Measurements from ENCODE around the gene TCERG1.
"Not testable (repeated sequence)": the region's sequence is repeated elsewhere in the genome, so short reads cannot be mapped to it uniquely, and the experiment has no call there.

The TCERG1 gene

GRCh38 chr5:146519554-146519953, 72.4 kb downstream of the TCERG1 start:
- no peak for DNase-seq (ENCODE audit: low read depth in 2 of 2, low spot score in 1 of 2)

GRCh38 chr5:146520731-146521130, 73.6 kb downstream of the TCERG1 start:
- no peak for DNase-seq (ENCODE audit: low read depth in 2 of 2, low spot score in 1 of 2)

- DNase-seq (ENCODE audit: low read depth in 2 of 2, low spot score in 1 of 2), result no peak
Observed at GRCh38 chr5:146521403-146522106, 74.4 kb downstream of the TCERG1 start.

- no peak for DNase-seq (ENCODE audit: low read depth in 2 of 2, low spot score in 1 of 2)
Observed at GRCh38 chr5:146523698-146524097, 76.6 kb downstream of the TCERG1 start.

GRCh38 chr5:146527785-146528184, 80.7 kb downstream of the TCERG1 start:
- DNase-seq (ENCODE audit: low read depth in 2 of 2, low spot score in 1 of 2), result no peak

- no peak for DNase-seq (ENCODE audit: low read depth in 2 of 2, low spot score in 1 of 2)
Observed at GRCh38 chr5:146528236-146528635, 81.1 kb downstream of the TCERG1 start.

GRCh38 chr5:146529984-146530383, 82.9 kb downstream of the TCERG1 start:
- DNase-seq (ENCODE audit: low read depth in 2 of 2, low spot score in 1 of 2), result no peak

- DNase-seq (ENCODE audit: low read depth in 2 of 2, low spot score in 1 of 2), result peak; percentile 24 to 47
Observed at GRCh38 chr5:146533260-146533857, 86.2 kb downstream of the TCERG1 start.

- no peak for DNase-seq (ENCODE audit: low read depth in 2 of 2, low spot score in 1 of 2)
Observed at GRCh38 chr5:146533882-146534281, 86.7 kb downstream of the TCERG1 start.

- DNase-seq (ENCODE audit: low read depth in 2 of 2, low spot score in 1 of 2), result no peak
Observed at GRCh38 chr5:146538432-146538831, 91.3 kb downstream of the TCERG1 start.

- DNase-seq (ENCODE audit: low read depth in 2 of 2, low spot score in 1 of 2), result no peak
Observed at GRCh38 chr5:146539973-146540372, 92.8 kb downstream of the TCERG1 start.

- no peak for DNase-seq (ENCODE audit: low read depth in 2 of 2, low spot score in 1 of 2)
Observed at GRCh38 chr5:146540414-146540813, 93.3 kb downstream of the TCERG1 start.

GRCh38 chr5:146541958-146542849, 95.1 kb downstream of the TCERG1 start:
- DNase-seq (ENCODE audit: low read depth in 2 of 2, low spot score in 1 of 2), result peak; percentile 15 to 37

GRCh38 chr5:146544232-146544631, 97.1 kb downstream of the TCERG1 start:
- DNase-seq (ENCODE audit: low read depth in 2 of 2, low spot score in 1 of 2), result no peak

GRCh38 chr5:146548781-146549449, 101.8 kb downstream of the TCERG1 start:
- no peak for DNase-seq (ENCODE audit: low read depth in 2 of 2, low spot score in 1 of 2)

GRCh38 chr5:146549615-146550014, 102.5 kb downstream of the TCERG1 start:
- no peak for DNase-seq (ENCODE audit: low read depth in 2 of 2, low spot score in 1 of 2)

GRCh38 chr5:146553446-146553845, 106.3 kb downstream of the TCERG1 start:
- DNase-seq (ENCODE audit: low read depth in 2 of 2, low spot score in 1 of 2), result no peak

GRCh38 chr5:146556884-146557283, 109.8 kb downstream of the TCERG1 start:
- not testable (repeated sequence) for DNase-seq (ENCODE audit: low read depth in 2 of 2, low spot score in 1 of 2)

- DNase-seq (ENCODE audit: low read depth in 2 of 2, low spot score in 1 of 2), result no peak
Observed at GRCh38 chr5:146560205-146560812, 113.2 kb downstream of the TCERG1 start.
